Fibroblast of villous mesenchyme (primary cell): ENCODE data around the gene SPINDOC. TPM values are rescaled to one million over a fixed set of nuclear protein-coding genes. Genes with fewer than 3 reads are reported as not detected.

ENCODE experiments used
- DNase-seq: peaks from one replicate; pipeline ENCODE4 v3.0.0-alpha.2; 2010; ENCODE audit warnings: low read depth
- H3K4me3 ChIP-seq: 2 replicates; pipeline ENCODE4 v1.5.1; 2011; ENCODE audit warnings: low read depth, mild to moderate bottlenecking, low read length
- total RNA-seq: library from RNA; depleted of rRNA; stranded (reverse); fragments of >200 nt; gene quantifications from 2 replicates; pipeline ENCODE4 v1.2.3, GENCODE V29; 2012
- TF ChIP-seq, protein P1 (sequence below): IDR thresholded peaks from 2 replicates; pipeline ENCODE4 v1.5.1; 2012; ENCODE audit warnings: low read depth, mild to moderate bottlenecking, low read length; ENCODE audit not compliant: insufficient read depth

Gene SPINDOC
- total RNA-seq, 1 donor: 24.2 TPM

GRCh38 chr11:63766531-63767235, 46.6 kb upstream of the SPINDOC start:
- DNase-seq: no peak
- TF ChIP-seq, protein P1, sequence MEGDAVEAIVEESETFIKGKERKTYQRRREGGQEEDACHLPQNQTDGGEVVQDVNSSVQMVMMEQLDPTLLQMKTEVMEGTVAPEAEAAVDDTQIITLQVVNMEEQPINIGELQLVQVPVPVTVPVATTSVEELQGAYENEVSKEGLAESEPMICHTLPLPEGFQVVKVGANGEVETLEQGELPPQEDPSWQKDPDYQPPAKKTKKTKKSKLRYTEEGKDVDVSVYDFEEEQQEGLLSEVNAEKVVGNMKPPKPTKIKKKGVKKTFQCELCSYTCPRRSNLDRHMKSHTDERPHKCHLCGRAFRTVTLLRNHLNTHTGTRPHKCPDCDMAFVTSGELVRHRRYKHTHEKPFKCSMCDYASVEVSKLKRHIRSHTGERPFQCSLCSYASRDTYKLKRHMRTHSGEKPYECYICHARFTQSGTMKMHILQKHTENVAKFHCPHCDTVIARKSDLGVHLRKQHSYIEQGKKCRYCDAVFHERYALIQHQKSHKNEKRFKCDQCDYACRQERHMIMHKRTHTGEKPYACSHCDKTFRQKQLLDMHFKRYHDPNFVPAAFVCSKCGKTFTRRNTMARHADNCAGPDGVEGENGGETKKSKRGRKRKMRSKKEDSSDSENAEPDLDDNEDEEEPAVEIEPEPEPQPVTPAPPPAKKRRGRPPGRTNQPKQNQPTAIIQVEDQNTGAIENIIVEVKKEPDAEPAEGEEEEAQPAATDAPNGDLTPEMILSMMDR: no peak
- peak overlapping the region; percentile 87 for H3K4me3 ChIP-seq

DNA sequence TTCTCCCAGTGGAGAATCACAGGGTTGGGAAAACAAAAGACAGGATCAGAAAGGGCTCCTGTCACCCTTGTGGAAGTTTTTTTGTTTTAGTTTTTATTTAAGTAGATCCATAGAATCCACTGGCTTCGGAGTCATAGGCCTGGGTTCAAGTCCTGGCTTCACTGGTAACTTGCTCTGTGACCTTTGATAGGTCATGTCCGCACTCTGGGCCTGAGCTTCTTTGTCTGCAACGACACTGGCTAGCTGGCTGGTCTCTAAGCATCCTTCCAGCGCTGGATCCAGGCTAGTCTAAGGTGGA, 46.0 kb upstream of the SPINDOC start:
- peak overlapping the region; percentile 87 for H3K4me3 ChIP-seq
- no peak for DNase-seq
- TF ChIP-seq, protein P1: no peak

- DNase-seq: peak; percentile 86
- TF ChIP-seq, protein P1: no peak
- peak overlapping the region; percentile 87 for H3K4me3 ChIP-seq
Observed at GRCh38 chr11:63767565-63768236, 45.6 kb upstream of the SPINDOC start.

DNA sequence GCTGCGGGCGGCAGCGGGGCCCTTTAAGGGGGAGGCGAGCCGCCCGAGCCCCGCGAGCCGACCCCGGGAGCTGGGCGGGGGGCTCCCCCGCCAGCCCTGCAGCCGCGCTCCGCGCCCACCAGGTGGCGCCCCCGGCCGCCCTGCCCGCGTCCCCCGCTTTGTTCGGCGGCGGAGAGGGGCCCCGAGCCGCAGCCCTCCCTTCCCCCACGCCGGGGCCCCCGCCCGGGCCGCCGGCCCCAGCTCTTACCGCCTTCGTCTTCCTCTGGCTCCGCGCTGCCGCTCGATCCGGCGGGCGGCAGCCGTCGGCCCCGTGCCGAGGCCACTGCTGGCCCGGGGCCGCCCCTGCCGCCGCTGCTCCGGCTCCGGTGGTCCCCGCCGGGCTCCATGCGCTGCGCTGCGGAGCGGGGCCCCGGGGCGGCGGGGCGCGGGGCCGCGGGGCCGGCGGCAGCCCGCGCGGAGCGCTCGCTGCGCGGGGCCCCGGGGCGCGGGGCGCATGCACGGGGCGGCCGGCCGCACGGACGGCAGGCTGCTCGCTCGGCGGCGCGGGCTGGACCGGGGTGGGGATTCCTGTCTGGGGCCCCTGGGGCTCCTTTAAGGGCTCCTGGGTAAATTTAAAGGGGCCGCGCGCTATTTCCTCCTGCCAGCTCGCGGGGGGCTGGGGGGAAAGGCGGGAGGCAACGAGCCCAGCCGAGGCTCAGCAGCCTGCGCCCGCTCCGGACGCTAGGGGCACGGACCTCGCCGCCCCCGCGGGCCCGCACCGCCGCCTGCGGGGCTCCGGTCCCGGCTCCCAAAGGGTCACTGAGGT, 44.8 kb upstream of the SPINDOC start, which contains the start of gene ZFTA:
ZFTA (minus strand) TSS at position 539 of the 805 bp plus-strand sequence; CDS start at position 386, 153 bp downstream.
- peak within 1 kb of the TSS; percentile 87 for H3K4me3 ChIP-seq
- peak; percentile 67 for DNase-seq
- TF ChIP-seq, protein P1: peak; percentile 37

- peak overlapping the region; percentile 87 for H3K4me3 ChIP-seq
- TF ChIP-seq, protein P1: no peak
- peak; percentile 34 for DNase-seq
Observed at GRCh38 chr11:63769042-63769713, 44.1 kb upstream of the SPINDOC start.

GRCh38 chr11:63769714-63770455, 43.4 kb upstream of the SPINDOC start:
- no peak for DNase-seq
- H3K4me3 ChIP-seq: peak overlapping the region; percentile 87
- TF ChIP-seq, protein P1: no peak
